ENCODE results near the gene SIPA1. TPM values are rescaled to one million over a fixed set of nuclear protein-coding genes. Genes with fewer than 3 reads are reported as not detected.
A peak's percentile ranks its signal among the peaks of the same experiment; 100 is the strongest.

Gene SIPA1
- total RNA-seq, 4 donors from 2014 or later, result 18.0 to 48.7 (median 24.7) TPM

GRCh38 chr11:65648997-65649493 is 11.1 kb downstream of the SIPA1 start:
- TF ChIP-seq POLR2A (IDR thresholded peaks at IDR 0.05) (no peak), CTCF (IDR thresholded peaks at IDR 0.05) (no peak)
- no peaks in the 10 kb centered on the region for H3K27me3 ChIP-seq
- peaks cover 0 to 25% (median 0%) of the 10 kb centered on the region in 3 donors for H3K36me3 ChIP-seq
- H3K4me3 ChIP-seq, result no peak overlapping the region
- DNase-seq, result no peak
- no peak overlapping the region for H3K27ac ChIP-seq
- H3K9me3 ChIP-seq, result no peaks in the 10 kb centered on the region
- H3K4me1 ChIP-seq, result peaks cover 3 to 30% (median 17%) of the 10 kb centered on the region in 4 donors

- Histone ChIP-seq H3K4me1 (peaks cover 7 to 39% (median 17%) of the 10 kb centered on the region in 4 donors), H3K9me3 (no peaks in the 10 kb centered on the region), H3K27ac (peak overlapping the region in 2 of 4 donors; percentile 92 to 93), H3K27me3 (no peaks in the 10 kb centered on the region), H3K36me3 (peaks cover 0 to 33% (median 0%) of the 10 kb centered on the region in 3 donors), H3K4me3 (no peak overlapping the region)
- no peak for TF ChIP-seq POLR2A (IDR thresholded peaks at IDR 0.05)
- TF ChIP-seq CTCF (IDR thresholded peaks at IDR 0.05), result no peak
- DNase-seq, result peak in 1 of 3 donors; percentile 46
These were observed 12.0 kb downstream of the SIPA1 start for GRCh38 chr11:65649656-65650546.

- Histone ChIP-seq H3K4me1 (peaks cover 7 to 41% (median 17%) of the 10 kb centered on the region in 4 donors), H3K27ac (peak overlapping the region in 3 of 4 donors; percentile 92 to 93 (median 93)), H3K36me3 (peaks cover 0 to 42% (median 0%) of the 10 kb centered on the region in 3 donors), H3K4me3 (no peak overlapping the region), H3K9me3 (no peaks in the 10 kb centered on the region), H3K27me3 (no peaks in the 10 kb centered on the region)
- DNase-seq, result peak in 2 of 3 donors; percentile 43 to 48
- TF ChIP-seq POLR2A (IDR thresholded peaks at IDR 0.05) (no peak), CTCF (IDR thresholded peaks at IDR 0.05) (no peak)
These were observed 12.8 kb downstream of the SIPA1 start for GRCh38 chr11:65650547-65651338.

GRCh38 chr11:65651339-65651588 is 13.4 kb downstream of the SIPA1 start:
- Histone ChIP-seq H3K9me3 (no peaks in the 10 kb centered on the region), H3K27me3 (no peaks in the 10 kb centered on the region), H3K27ac (peak overlapping the region; percentile 86 to 93 (median 92)), H3K4me1 (peaks cover 7 to 41% (median 17%) of the 10 kb centered on the region in 4 donors), H3K4me3 (no peak overlapping the region), H3K36me3 (peaks cover 0 to 47% (median 0%) of the 10 kb centered on the region in 3 donors)
- TF ChIP-seq POLR2A (IDR thresholded peaks at IDR 0.05), result no peak
- DNase-seq, result peak in 1 of 3 donors; percentile 41

GRCh38 chr11:65651589-65652510 is 13.9 kb downstream of the SIPA1 start:
- Histone ChIP-seq H3K4me1 (peaks cover 7 to 40% (median 17%) of the 10 kb centered on the region in 4 donors), H3K27me3 (no peaks in the 10 kb centered on the region), H3K9me3 (no peaks in the 10 kb centered on the region), H3K27ac (peak overlapping the region; percentile 86 to 93 (median 92)), H3K4me3 (peak overlapping the region; percentile 45 to 60 (median 57)), H3K36me3 (peaks cover 0 to 52% (median 0%) of the 10 kb centered on the region in 3 donors)
- peak in 2 of 3 donors; percentile 67 to 77 for DNase-seq
- TF ChIP-seq CTCF (IDR thresholded peaks at IDR 0.05), result no peak
- TF ChIP-seq POLR2A (IDR thresholded peaks at IDR 0.05), result no peak

Data from Peyer's patch (tissue), 4 donors.